HG03196 (cell line): ENCODE measurements around the gene DRAM2.
"Not testable (repeated sequence)": the region's sequence is repeated elsewhere in the genome, so short reads cannot be mapped to it uniquely, and the experiment has no call there.

Experiments used
- ATAC-seq: cut with Tn5 transposase; IDR thresholded peaks from one replicate; pipeline ENCODE4 v1.9.1; 2021; ENCODE audit not compliant: unreplicated experiment

DRAM2 gene

DNA sequence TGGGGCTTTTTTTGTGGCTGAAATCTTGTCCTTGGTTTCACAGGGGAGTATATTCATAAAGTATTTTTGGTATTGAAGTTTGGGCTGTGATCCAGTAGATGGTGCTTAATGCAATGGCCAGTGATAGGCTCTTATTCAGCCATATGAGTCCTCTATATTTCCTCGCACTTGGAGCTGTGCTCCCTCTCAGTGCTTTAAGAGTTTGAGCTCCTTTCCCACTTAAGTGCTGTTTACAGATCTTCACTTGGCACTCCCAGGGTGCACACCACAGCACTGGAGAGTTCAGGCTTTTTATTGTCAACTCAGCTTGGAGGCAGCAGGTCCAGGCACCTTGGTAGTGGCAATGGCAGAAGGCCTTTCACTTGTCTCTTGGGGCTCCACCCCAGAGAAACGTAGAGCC is 54.9 kb downstream of the DRAM2 start:
- no peak for ATAC-seq

DNA sequence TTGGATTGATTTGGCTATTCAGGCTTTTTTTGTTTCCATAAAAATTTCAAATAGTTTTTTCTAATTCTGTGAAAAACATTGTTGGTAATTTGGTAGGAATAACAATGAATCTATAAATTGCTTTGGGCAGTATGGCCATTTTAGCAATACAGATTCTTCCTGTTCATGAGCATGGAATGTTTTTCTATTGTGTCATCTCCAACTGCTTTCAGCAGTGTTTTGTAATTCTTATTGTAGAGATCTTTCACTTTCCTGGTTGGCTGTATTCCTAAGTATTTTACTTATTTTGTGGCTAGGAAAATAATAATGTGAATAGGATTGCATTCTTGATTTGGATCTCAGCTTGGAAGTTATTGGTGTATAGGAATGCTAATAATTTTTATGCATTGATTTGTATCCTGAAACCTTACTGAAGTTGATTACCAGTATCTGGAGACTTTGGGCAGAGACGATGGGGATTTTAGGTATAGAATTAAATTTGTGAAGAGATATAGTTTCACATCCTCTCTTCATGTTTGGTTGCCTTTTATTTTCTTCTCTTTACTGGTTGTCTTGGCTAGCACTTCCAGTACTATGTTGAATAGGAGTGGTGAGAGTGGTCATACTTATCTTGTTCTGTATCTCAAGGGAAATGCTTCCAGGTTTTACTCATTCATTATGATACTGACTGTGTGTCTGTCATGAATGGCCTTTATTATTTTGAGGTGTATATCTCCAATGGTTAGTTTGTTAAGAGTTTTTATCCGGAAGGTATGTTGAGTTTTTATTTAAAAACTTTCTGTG is 57.3 kb downstream of the DRAM2 start:
- no peak for ATAC-seq

DNA sequence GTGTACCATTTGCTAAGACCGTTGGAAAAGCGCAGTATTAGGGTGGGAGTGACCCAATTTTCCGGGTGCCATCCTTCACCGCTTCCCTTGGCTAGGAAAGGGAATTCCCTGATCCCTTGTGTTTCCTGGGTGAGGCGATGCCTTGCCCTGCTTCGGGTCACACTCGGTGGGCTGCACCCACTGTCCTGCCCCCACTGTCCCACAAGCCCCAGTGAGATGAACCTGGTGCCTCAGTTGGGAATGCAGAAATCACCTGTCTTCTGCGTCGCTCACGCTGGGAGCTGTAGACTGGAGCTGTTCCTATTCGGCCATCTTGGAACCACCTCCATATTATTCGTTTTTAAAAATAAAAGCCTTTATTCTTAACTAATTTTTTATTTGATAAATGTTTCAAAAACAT is 60.6 kb downstream of the DRAM2 start:
- ATAC-seq: not testable (repeated sequence)

DNA sequence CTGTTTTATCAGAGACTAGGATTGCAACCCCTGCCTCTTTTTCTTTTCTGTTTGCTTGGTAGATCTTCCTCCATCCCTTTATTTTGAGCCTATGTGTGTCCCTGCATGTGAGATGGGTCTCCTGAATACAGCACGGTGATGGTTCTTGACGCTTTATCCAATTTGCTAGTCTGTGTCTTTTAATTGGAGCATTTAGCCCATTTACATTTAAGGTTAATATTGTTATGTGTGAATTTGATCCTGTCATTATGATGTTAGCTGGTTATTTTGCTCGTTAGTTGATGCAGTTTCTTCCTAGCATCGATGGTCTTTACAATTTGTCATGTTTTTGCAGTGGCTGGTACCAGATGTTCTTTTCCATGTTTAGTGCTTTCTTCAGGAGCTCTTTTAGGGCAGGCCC is 62.6 kb downstream of the DRAM2 start:
- ATAC-seq: not testable (repeated sequence)
